SK-N-SH treated with all-trans-retinoic acid at 6 μM for 48 hours (cell line): Measurements from ENCODE around the gene FAN1.

Source experiments
- BACH2 ChIP-seq: fragments of 250-450 bp; sonication (Bioruptor Pico); IDR thresholded peaks from 2 replicates; pipeline ENCODE4 v1.9.0; 2021; ENCODE audit warnings: mild to moderate bottlenecking, borderline replicate concordance
- CREB5 ChIP-seq: fragments of 250-450 bp; sonication (Bioruptor Pico); IDR thresholded peaks from 2 replicates; pipeline ENCODE4 v1.5.1; 2020; ENCODE audit warnings: low read depth, mild to moderate bottlenecking, moderate library complexity
- GLIS3 ChIP-seq: fragments of 250-450 bp; sonication (Bioruptor Pico); IDR thresholded peaks from 2 replicates; pipeline ENCODE4 v1.5.0; 2020; ENCODE audit warnings: mild to moderate bottlenecking, moderate library complexity
- TOX ChIP-seq: fragments of 250-450 bp; sonication (Bioruptor Pico); IDR thresholded peaks from 2 replicates; pipeline ENCODE4 v1.8.0; 2021; ENCODE audit warnings: mild to moderate bottlenecking, moderate library complexity, borderline replicate concordance
- ZC3H10 ChIP-seq: fragments of 250-450 bp; sonication (Bioruptor Pico); IDR thresholded peaks from 2 replicates; pipeline ENCODE4 v1.5.1; 2021; ENCODE audit warnings: mild to moderate bottlenecking, moderate library complexity
- ZFP3 ChIP-seq: fragments of 250-450 bp; sonication (Bioruptor Pico); IDR thresholded peaks from 2 replicates; pipeline ENCODE4 v1.5.0; 2020; ENCODE audit warnings: mild to moderate bottlenecking, moderate library complexity
- ZFP30 ChIP-seq: fragments of 450-650 bp; formaldehyde crosslinking; IDR thresholded peaks from 2 replicates; pipeline ENCODE4 v1.5.0; 2022; ENCODE audit warnings: mild to moderate bottlenecking, moderate library complexity
- ZNF565 ChIP-seq: fragments of 450-650 bp; formaldehyde crosslinking; conservative IDR thresholded peaks from 2 replicates; pipeline ENCODE4 v1.5.0; 2020; ENCODE audit warnings: low read depth, mild to moderate bottlenecking, moderate library complexity
- ZNF70 ChIP-seq: fragments of 450-650 bp; formaldehyde crosslinking; IDR thresholded peaks from 2 replicates; pipeline ENCODE4 v1.5.0; 2020; ENCODE audit warnings: mild to moderate bottlenecking, moderate library complexity
- ZNF8 ChIP-seq: fragments of 450-650 bp; formaldehyde crosslinking; IDR thresholded peaks from 2 replicates; pipeline ENCODE4 v1.5.0; 2020; ENCODE audit warnings: mild to moderate bottlenecking, moderate library complexity
- TF ChIP-seq, protein P1 (sequence below): fragments of 250-450 bp; sonication (Bioruptor Pico); IDR thresholded peaks from 2 replicates; pipeline ENCODE4 v1.8.0; 2020; ENCODE audit warnings: mild to moderate bottlenecking, moderate library complexity, borderline replicate concordance
- TF ChIP-seq, protein P2 (sequence below): fragments of 250-450 bp; sonication (Bioruptor Pico); IDR thresholded peaks from 2 replicates; pipeline ENCODE4 v1.8.0; 2021; ENCODE audit warnings: low read depth, mild to moderate bottlenecking, moderate library complexity, borderline replicate concordance

GRCh38 chr15:30956216-30957124 lies 52.8 kb downstream of the FAN1 start:
- TF ChIP-seq GLIS3 (CRISPR knock-in tag) (no peak), ZFP30 (CRISPR knock-in tag) (no peak), TOX (CRISPR knock-in tag) (no peak), ZFP3 (no peak), ZNF565 (CRISPR knock-in tag) (no peak), ZNF8 (no peak), ZC3H10 (CRISPR knock-in tag) (no peak), BACH2 (CRISPR knock-in tag) (no peak), ZNF70 (no peak), CREB5 (CRISPR knock-in tag) (no peak)
- TF ChIP-seq, protein P1, sequence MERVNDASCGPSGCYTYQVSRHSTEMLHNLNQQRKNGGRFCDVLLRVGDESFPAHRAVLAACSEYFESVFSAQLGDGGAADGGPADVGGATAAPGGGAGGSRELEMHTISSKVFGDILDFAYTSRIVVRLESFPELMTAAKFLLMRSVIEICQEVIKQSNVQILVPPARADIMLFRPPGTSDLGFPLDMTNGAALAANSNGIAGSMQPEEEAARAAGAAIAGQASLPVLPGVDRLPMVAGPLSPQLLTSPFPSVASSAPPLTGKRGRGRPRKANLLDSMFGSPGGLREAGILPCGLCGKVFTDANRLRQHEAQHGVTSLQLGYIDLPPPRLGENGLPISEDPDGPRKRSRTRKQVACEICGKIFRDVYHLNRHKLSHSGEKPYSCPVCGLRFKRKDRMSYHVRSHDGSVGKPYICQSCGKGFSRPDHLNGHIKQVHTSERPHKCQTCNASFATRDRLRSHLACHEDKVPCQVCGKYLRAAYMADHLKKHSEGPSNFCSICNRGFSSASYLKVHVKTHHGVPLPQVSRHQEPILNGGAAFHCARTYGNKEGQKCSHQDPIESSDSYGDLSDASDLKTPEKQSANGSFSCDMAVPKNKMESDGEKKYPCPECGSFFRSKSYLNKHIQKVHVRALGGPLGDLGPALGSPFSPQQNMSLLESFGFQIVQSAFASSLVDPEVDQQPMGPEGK (CRISPR knock-in tag) = no peak
- TF ChIP-seq, protein P2, sequence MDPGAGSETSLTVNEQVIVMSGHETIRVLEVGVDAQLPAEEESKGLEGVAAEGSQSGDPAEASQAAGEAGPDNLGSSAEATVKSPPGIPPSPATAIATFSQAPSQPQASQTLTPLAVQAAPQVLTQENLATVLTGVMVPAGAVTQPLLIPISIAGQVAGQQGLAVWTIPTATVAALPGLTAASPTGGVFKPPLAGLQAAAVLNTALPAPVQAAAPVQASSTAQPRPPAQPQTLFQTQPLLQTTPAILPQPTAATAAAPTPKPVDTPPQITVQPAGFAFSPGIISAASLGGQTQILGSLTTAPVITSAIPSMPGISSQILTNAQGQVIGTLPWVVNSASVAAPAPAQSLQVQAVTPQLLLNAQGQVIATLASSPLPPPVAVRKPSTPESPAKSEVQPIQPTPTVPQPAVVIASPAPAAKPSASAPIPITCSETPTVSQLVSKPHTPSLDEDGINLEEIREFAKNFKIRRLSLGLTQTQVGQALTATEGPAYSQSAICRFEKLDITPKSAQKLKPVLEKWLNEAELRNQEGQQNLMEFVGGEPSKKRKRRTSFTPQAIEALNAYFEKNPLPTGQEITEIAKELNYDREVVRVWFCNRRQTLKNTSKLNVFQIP (CRISPR knock-in tag) = no peak
